Naive B cell (primary cell): ENCODE data around the gene CDC14B. TPM values are rescaled to one million over a fixed set of nuclear protein-coding genes. Genes with fewer than 3 reads are reported as not detected.
A peak's percentile ranks its signal among the peaks of the same experiment; 100 is the strongest.
"Not testable (repeated sequence)": the region's sequence is repeated elsewhere in the genome, so short reads cannot be mapped to it uniquely, and the experiment has no call there.

Experiments
- ATAC-seq, 2 donors: fragments of 150-1000 bp; cut with Tn5 transposase; 2 replicates each; pipeline ENCODE4 v1.10.0; 2021; ENCODE audit warnings: low read depth in 2 of 2, mild to moderate bottlenecking in 2 of 2, moderate library complexity in 2 of 2
- DNase-seq: peaks from one replicate; pipeline ENCODE4 v3.0.0; 2022
- H3K27ac Mint-ChIP-seq, 6 donors: one replicate each; pipeline ENCODE4 v1.8.0; 2020 to 2022; ENCODE audit warnings: mild to moderate bottlenecking in 6 of 6, mixed read lengths in 6 of 6, moderate library complexity in 5 of 6, inconsistent platforms in 2 of 6
- H3K27me3 Mint-ChIP-seq, 3 donors: one replicate each; pipeline ENCODE4 v1.8.0; 2021 to 2022; ENCODE audit warnings: mixed read lengths in 3 of 3, mild to moderate bottlenecking in 1 of 3
- H3K36me3 Mint-ChIP-seq, 2 donors: one replicate each; pipeline ENCODE4 v1.8.0; 2020 to 2022; ENCODE audit warnings: mixed read lengths in 2 of 2, inconsistent platforms in 1 of 2, mild to moderate bottlenecking in 1 of 2
- H3K4me1 Mint-ChIP-seq, 3 donors: one replicate each; pipeline ENCODE4 v1.8.0; 2020 to 2022; ENCODE audit warnings: mixed read lengths in 3 of 3, inconsistent platforms in 1 of 3, mild to moderate bottlenecking in 1 of 3, moderate library complexity in 1 of 3
- H3K4me3 Mint-ChIP-seq, 8 donors: one replicate each; pipeline ENCODE4 v1.8.0; 2020 to 2022; ENCODE audit warnings: mild to moderate bottlenecking in 8 of 8, mixed read lengths in 8 of 8, moderate library complexity in 8 of 8, inconsistent platforms in 2 of 8
- H3K9me3 Mint-ChIP-seq, 7 donors: one replicate each; pipeline ENCODE4 v1.8.0; 2020 to 2022; ENCODE audit warnings: mixed read lengths in 7 of 7, mild to moderate bottlenecking in 5 of 7, inconsistent platforms in 2 of 7, moderate library complexity in 1 of 7
- polyA plus RNA-seq, 6 donors: library from polyadenylated mRNA; unstranded; fragments of 300-500 nt; fragmentation: Illumina TruSeq; gene quantifications; one replicate each; pipeline ENCODE4 v1.2.3, GENCODE V29; 2021; ENCODE audit warnings: low read depth in 6 of 6

CDC14B gene
- polyA plus RNA-seq, 6 donors from 2014 or later = 2.9 to 7.9 (median 5.2) TPM

- Mint-ChIP-seq H3K27me3 (no peaks in the 10 kb centered on the region), H3K4me3 (peak overlapping the region in 1 of 8 donors; percentile 13), H3K36me3 (peaks cover 17 to 18% of the 10 kb centered on the region in 2 donors), H3K9me3 (peaks cover 0 to 2% (median 0%) of the 10 kb centered on the region in 7 donors), H3K27ac (peak overlapping the region in 2 of 6 donors; percentile 13 to 23), H3K4me1 (peaks cover 8 to 10% (median 9%) of the 10 kb centered on the region in 3 donors)
- DNase-seq (no peak), ATAC-seq (no peak)
Observed at GRCh38 chr9:96649620-96650324, 30.1 kb upstream of the CDC14B start.

GRCh38 chr9:96646081-96646991 lies 26.7 kb upstream of the CDC14B start:
- H3K4me3 Mint-ChIP-seq = no peak overlapping the region
- H3K27ac Mint-ChIP-seq = peak overlapping the region in 4 of 6 donors; percentile 9 to 59 (median 34)
- no peak for DNase-seq
- peak; percentile 57 to 74 for ATAC-seq
- peaks cover 17 to 18% of the 10 kb centered on the region in 2 donors for H3K36me3 Mint-ChIP-seq
- peaks cover 0 to 4% (median 0%) of the 10 kb centered on the region in 3 donors for H3K4me1 Mint-ChIP-seq
- no peaks in the 10 kb centered on the region for H3K27me3 Mint-ChIP-seq
- H3K9me3 Mint-ChIP-seq = no peaks in the 10 kb centered on the region

GRCh38 chr9:96644137-96644536 lies 24.5 kb upstream of the CDC14B start:
- peaks cover 7 to 8% of the 10 kb centered on the region in 2 donors for H3K36me3 Mint-ChIP-seq
- H3K9me3 Mint-ChIP-seq = no peaks in the 10 kb centered on the region
- no peaks in the 10 kb centered on the region for H3K27me3 Mint-ChIP-seq
- peaks cover 0 to 4% (median 0%) of the 10 kb centered on the region in 3 donors for H3K4me1 Mint-ChIP-seq
- no peak overlapping the region for H3K4me3 Mint-ChIP-seq
- H3K27ac Mint-ChIP-seq = no peak overlapping the region
- ATAC-seq = no peak
- no peak for DNase-seq

- ATAC-seq = no peak
- H3K4me1 Mint-ChIP-seq = no peaks in the 10 kb centered on the region
- no peak for DNase-seq
- peak overlapping the region in 1 of 6 donors; percentile 49 for H3K27ac Mint-ChIP-seq
- H3K27me3 Mint-ChIP-seq = peaks cover 4 to 20% (median 8%) of the 10 kb centered on the region in 3 donors
- H3K9me3 Mint-ChIP-seq = no peaks in the 10 kb centered on the region
- peaks cover 0 to 7% of the 10 kb centered on the region in 2 donors for H3K36me3 Mint-ChIP-seq
- H3K4me3 Mint-ChIP-seq = no peak overlapping the region
Observed at GRCh38 chr9:96641514-96641913, 21.9 kb upstream of the CDC14B start.

- no peaks in the 10 kb centered on the region for H3K36me3 Mint-ChIP-seq
- no peak overlapping the region for H3K27ac Mint-ChIP-seq
Observed at GRCh38 chr9:96638606-96639364, 19.1 kb upstream of the CDC14B start.

GRCh38 chr9:96636368-96636767 lies 16.7 kb upstream of the CDC14B start:
- Mint-ChIP-seq H3K4me3 (no peak overlapping the region), H3K9me3 (no peaks in the 10 kb centered on the region), H3K27me3 (peaks cover 16 to 37% (median 16%) of the 10 kb centered on the region in 3 donors), H3K36me3 (no peaks in the 10 kb centered on the region), H3K27ac (no peak overlapping the region), H3K4me1 (no peaks in the 10 kb centered on the region)
- no peak for ATAC-seq
- DNase-seq = no peak

More at GRCh38 chr9:96638606-96639364, 19.1 kb upstream of the CDC14B start:
- DNase-seq = no peak
- ATAC-seq = no peak
- H3K4me3 Mint-ChIP-seq = no peak overlapping the region
- H3K4me1 Mint-ChIP-seq = no peaks in the 10 kb centered on the region
- peaks cover 6 to 33% (median 8%) of the 10 kb centered on the region in 3 donors for H3K27me3 Mint-ChIP-seq
- H3K9me3 Mint-ChIP-seq = no peaks in the 10 kb centered on the region

GRCh38 chr9:96633579-96633978 lies 13.9 kb upstream of the CDC14B start:
- H3K27me3 Mint-ChIP-seq = peaks cover 23 to 43% (median 25%) of the 10 kb centered on the region in 3 donors
- not testable (repeated sequence) for H3K4me3 Mint-ChIP-seq, ATAC-seq

GRCh38 chr9:96626912-96627311 lies 7.3 kb upstream of the CDC14B start:
- Mint-ChIP-seq H3K4me3 (no peak overlapping the region), H3K4me1 (no peaks in the 10 kb centered on the region), H3K27ac (no peak overlapping the region), H3K27me3 (peaks cover 18 to 25% (median 19%) of the 10 kb centered on the region in 3 donors), H3K9me3 (no peaks in the 10 kb centered on the region), H3K36me3 (no peaks in the 10 kb centered on the region)
- DNase-seq (no peak), ATAC-seq (no peak)

More at GRCh38 chr9:96633579-96633978, 13.9 kb upstream of the CDC14B start:
- H3K36me3 Mint-ChIP-seq, H3K9me3 Mint-ChIP-seq, H3K4me1 Mint-ChIP-seq, DNase-seq, H3K27ac Mint-ChIP-seq: not testable (repeated sequence)

- Mint-ChIP-seq H3K4me3 (peak overlapping the region in 1 of 8 donors; percentile 54), H3K4me1 (peaks cover 3 to 15% (median 11%) of the 10 kb centered on the region in 3 donors), H3K27ac (no peak overlapping the region), H3K36me3 (no peaks in the 10 kb centered on the region), H3K27me3 (peaks cover 32 to 47% (median 34%) of the 10 kb centered on the region in 3 donors), H3K9me3 (peaks cover 0 to 5% (median 0%) of the 10 kb centered on the region in 7 donors)
- DNase-seq = no peak
- ATAC-seq = no peak
Observed at GRCh38 chr9:96621618-96622017, 2.0 kb upstream of the CDC14B start.

- no peak for DNase-seq
- Mint-ChIP-seq H3K36me3 (no peaks in the 10 kb centered on the region), H3K4me3 (peak overlapping the region in 7 of 8 donors; percentile 53 to 83 (median 76)), H3K27me3 (peaks cover 32 to 55% (median 34%) of the 10 kb centered on the region in 3 donors), H3K4me1 (peaks cover 3 to 15% (median 11%) of the 10 kb centered on the region in 3 donors), H3K27ac (peak overlapping the region in 2 of 6 donors; percentile 3 to 62), H3K9me3 (peaks cover 0 to 5% (median 0%) of the 10 kb centered on the region in 7 donors)
- no peak for ATAC-seq
Observed at GRCh38 chr9:96620832-96621269, 1.2 kb upstream of the CDC14B start.

- Mint-ChIP-seq H3K4me3 (peak overlapping the region; percentile 58 to 90 (median 76)), H3K27me3 (peaks cover 37 to 62% (median 41%) of the 10 kb centered on the region in 3 donors), H3K27ac (peak overlapping the region in 1 of 6 donors; percentile 26), H3K36me3 (no peaks in the 10 kb centered on the region), H3K9me3 (peaks cover 0 to 5% (median 0%) of the 10 kb centered on the region in 7 donors), H3K4me1 (peaks cover 3 to 15% (median 11%) of the 10 kb centered on the region in 3 donors)
- ATAC-seq = no peak
- no peak for DNase-seq
Observed at GRCh38 chr9:96620181-96620514, 505 bp upstream of the CDC14B start.

- Mint-ChIP-seq H3K9me3 (peaks cover 0 to 5% (median 0%) of the 10 kb centered on the region in 7 donors), H3K36me3 (no peaks in the 10 kb centered on the region), H3K4me3 (peak overlapping the region in 1 of 8 donors; percentile 74), H3K4me1 (peaks cover 3 to 15% (median 11%) of the 10 kb centered on the region in 3 donors), H3K27ac (no peak overlapping the region), H3K27me3 (peaks cover 43 to 70% (median 44%) of the 10 kb centered on the region in 3 donors)
- no peak for DNase-seq
- no peak for ATAC-seq
Observed at GRCh38 chr9:96619124-96619465, 548 bp downstream of the CDC14B start.
